Mammary epithelial cell (primary cell): ENCODE results near the gene ZBTB5.
"Not testable (repeated sequence)": the region's sequence is repeated elsewhere in the genome, so short reads cannot be mapped to it uniquely, and the experiment has no call there.

Experiments used
- EZH2 ChIP-seq: IDR thresholded peaks from 2 replicates; pipeline ENCODE4 v1.6.1; 2012; ENCODE audit warnings: low read length, inconsistent platforms, borderline replicate concordance
- TF ChIP-seq, protein P1 (sequence below), 2 donors: IDR thresholded peaks in 1 of 2; conservative IDR thresholded peaks in 1 of 2; 2 replicates each; pipeline ENCODE4 v1.5.1; 2011 to 2012; ENCODE audit warnings: inconsistent platforms in 2 of 2, low read length in 2 of 2, mild to moderate bottlenecking in 2 of 2, control low read depth in 1 of 2, low read depth in 1 of 2; ENCODE audit not compliant: insufficient read depth in 1 of 2; ENCODE audit errors: extremely low read depth in 1 of 2

DNA sequence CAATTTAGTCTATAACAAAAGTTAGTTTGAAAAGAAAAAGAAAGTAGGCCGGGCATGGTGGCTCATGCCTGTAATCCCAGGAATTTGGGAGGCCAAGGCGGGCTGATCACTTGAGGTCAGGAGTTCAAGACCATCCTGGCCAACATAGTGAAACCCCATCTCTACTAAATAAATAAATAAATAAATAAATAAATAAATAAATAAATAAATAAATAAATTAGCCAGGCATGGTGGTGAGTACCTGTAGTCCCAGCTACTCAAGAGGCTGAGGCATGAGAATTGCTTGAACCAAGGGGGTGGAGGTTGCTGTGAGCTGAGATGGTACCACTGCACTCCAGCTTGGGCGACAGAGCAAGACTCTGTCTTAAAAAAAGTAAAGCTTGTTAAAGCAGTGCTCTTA, 67.3 kb downstream of the ZBTB5 start:
- TF ChIP-seq, protein P1, sequence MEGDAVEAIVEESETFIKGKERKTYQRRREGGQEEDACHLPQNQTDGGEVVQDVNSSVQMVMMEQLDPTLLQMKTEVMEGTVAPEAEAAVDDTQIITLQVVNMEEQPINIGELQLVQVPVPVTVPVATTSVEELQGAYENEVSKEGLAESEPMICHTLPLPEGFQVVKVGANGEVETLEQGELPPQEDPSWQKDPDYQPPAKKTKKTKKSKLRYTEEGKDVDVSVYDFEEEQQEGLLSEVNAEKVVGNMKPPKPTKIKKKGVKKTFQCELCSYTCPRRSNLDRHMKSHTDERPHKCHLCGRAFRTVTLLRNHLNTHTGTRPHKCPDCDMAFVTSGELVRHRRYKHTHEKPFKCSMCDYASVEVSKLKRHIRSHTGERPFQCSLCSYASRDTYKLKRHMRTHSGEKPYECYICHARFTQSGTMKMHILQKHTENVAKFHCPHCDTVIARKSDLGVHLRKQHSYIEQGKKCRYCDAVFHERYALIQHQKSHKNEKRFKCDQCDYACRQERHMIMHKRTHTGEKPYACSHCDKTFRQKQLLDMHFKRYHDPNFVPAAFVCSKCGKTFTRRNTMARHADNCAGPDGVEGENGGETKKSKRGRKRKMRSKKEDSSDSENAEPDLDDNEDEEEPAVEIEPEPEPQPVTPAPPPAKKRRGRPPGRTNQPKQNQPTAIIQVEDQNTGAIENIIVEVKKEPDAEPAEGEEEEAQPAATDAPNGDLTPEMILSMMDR (conservative IDR thresholded peaks at IDR 0.05 in 1 of 2, IDR thresholded peaks at IDR 0.05 in 1 of 2; ENCODE audit: extremely low read depth in 1 of 2, insufficient read depth in 1 of 2, low read depth in 1 of 2, low read length in 2 of 2), result not testable (repeated sequence)
- not testable (repeated sequence) for TF ChIP-seq EZH2
